ENCODE results near the gene KRIT1. TPM values are rescaled to one million over a fixed set of nuclear protein-coding genes. Genes with fewer than 3 reads are reported as not detected.

KRIT1 gene
- polyA plus RNA-seq (2011; rRNA removed) (34.2 and 45.1 TPM in 2 replicates), polyA minus RNA-seq (2011; rRNA and poly(A)+ RNA removed) (41.9 and 65.0 TPM in 2 replicates)

DNA sequence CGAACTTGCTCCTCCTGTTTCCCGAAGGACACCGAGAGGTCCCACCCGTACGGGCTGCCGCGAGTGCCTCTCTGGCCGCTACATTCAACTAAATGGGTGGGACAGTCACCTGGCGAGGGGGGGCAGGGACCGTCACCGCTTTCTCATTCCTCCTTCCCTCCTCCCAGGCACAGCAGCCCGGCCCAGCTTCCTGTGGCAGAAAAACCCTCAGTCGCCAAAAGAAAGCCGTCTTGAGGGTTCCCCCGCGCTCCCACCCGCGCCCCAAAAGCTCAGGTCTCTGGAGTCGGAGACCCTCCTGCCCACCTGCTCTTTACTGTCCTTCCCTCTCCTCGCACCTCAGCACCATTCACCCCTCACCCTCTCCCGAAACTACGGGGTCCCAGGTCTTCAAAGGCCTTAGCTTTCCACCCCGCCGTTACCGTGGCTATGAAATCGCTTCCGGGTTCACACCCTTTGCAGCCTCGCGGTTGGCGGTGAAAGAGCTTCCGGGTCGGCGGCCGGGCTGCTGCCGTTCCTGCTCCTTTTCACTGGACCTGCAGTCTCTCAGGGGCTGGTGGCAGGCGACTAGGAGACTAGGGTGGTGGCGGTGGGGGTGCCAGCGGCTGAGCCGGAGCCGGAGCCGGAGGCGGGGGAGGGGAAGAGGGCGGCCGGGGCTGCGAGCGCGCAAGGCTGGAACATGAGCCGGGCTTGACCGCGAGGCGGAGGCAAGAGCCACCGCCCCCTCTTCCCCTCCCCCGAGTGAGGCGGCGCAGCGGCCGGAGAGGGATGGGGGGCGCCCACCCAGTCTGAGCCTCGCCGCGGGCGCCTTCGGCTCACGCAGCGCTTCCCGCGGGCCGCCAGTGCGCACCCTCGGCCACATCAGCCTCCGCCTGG is at the start of gene KRIT1, which contains the start of gene ANKIB1:
KRIT1 (minus strand) TSS at position 428 of the 873 bp plus-strand sequence. CDS start 3,779 bp downstream, outside the sequence.
ANKIB1 (plus strand) TSS at position 488 of the 873 bp plus-strand sequence. CDS start 49,005 bp downstream, outside the sequence.
- H3K9me3 ChIP-seq (ENCODE audit: control insufficient read depth, insufficient read depth, low read length) = no peaks in the 10 kb centered on the region
- peak; percentile 21 for DNase-seq (ENCODE audit: low read depth, low spot score)
- TF ChIP-seq, protein P1, sequence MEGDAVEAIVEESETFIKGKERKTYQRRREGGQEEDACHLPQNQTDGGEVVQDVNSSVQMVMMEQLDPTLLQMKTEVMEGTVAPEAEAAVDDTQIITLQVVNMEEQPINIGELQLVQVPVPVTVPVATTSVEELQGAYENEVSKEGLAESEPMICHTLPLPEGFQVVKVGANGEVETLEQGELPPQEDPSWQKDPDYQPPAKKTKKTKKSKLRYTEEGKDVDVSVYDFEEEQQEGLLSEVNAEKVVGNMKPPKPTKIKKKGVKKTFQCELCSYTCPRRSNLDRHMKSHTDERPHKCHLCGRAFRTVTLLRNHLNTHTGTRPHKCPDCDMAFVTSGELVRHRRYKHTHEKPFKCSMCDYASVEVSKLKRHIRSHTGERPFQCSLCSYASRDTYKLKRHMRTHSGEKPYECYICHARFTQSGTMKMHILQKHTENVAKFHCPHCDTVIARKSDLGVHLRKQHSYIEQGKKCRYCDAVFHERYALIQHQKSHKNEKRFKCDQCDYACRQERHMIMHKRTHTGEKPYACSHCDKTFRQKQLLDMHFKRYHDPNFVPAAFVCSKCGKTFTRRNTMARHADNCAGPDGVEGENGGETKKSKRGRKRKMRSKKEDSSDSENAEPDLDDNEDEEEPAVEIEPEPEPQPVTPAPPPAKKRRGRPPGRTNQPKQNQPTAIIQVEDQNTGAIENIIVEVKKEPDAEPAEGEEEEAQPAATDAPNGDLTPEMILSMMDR (IDR thresholded peaks at IDR 0.05; ENCODE audit: low read depth, low read length) = peak; percentile 16; the same call in 1 of the 2 replicates
- peak within 1 kb of the TSS; percentile 85 for H3K27ac ChIP-seq (ENCODE audit: low read depth, low read length)
- POLR2A ChIA-PET = interaction anchor here (1.1 to 1.5 kb wide), 3 partner anchors 37 to 201 kb away, joined by 3 to 7 read pairs (median 3); partner anchors contain the start of gene GATAD1
- H3K27me3 ChIP-seq (ENCODE audit: control insufficient read depth, insufficient read depth, low read length) = no peaks in the 10 kb centered on the region
- H3K4me3 ChIP-seq (ENCODE audit: low read depth, low read length) = peak within 1 kb of the TSS; percentile 92
- CTCF ChIA-PET = interaction anchor here (0.7 to 3.2 kb wide), 5 partner anchors 66 to 480 kb away, joined by 3 to 24 read pairs (median 4); partner anchors contain the start of genes GATAD1 and LRRD1

DNA sequence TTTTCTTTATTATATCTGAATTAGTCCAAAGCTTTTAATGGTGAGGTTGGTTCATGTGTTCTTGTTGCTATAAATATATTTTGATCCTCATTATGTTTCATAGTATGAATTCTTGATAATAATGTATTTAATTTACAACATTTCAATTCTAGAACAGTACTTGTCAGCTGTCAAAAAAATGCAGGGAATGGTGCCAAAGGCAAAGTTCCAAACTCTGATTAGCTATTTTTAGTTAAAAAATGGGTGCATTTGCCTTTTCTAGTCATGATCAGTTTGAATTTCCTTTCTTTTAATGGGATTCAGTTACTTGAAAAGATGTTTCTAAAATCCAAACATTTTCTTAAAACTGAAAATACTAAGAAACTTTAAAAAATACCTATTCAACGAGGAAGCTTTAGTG is 49.7 kb upstream of the KRIT1 start:
- H3K27ac ChIP-seq (ENCODE audit: low read depth, low read length) = no peak overlapping the region
- no peak overlapping the region for H3K4me3 ChIP-seq (ENCODE audit: low read depth, low read length)
- no peak for DNase-seq (ENCODE audit: low read depth, low spot score)
- no peaks in the 10 kb centered on the region for H3K27me3 ChIP-seq (ENCODE audit: control insufficient read depth, insufficient read depth, low read length)
- ChIA-PET POLR2A (no interaction called here), CTCF (interaction anchor here (0.5 to 0.9 kb wide), 3 partner anchors 116 to 1758 kb away, joined by 3 to 4 read pairs (median 3); partner anchors contain the start of gene LRRD1)
- TF ChIP-seq, protein P1 (IDR thresholded peaks at IDR 0.05; ENCODE audit: low read depth, low read length) = no peak
- no peaks in the 10 kb centered on the region for H3K9me3 ChIP-seq (ENCODE audit: control insufficient read depth, insufficient read depth, low read length)

DNA sequence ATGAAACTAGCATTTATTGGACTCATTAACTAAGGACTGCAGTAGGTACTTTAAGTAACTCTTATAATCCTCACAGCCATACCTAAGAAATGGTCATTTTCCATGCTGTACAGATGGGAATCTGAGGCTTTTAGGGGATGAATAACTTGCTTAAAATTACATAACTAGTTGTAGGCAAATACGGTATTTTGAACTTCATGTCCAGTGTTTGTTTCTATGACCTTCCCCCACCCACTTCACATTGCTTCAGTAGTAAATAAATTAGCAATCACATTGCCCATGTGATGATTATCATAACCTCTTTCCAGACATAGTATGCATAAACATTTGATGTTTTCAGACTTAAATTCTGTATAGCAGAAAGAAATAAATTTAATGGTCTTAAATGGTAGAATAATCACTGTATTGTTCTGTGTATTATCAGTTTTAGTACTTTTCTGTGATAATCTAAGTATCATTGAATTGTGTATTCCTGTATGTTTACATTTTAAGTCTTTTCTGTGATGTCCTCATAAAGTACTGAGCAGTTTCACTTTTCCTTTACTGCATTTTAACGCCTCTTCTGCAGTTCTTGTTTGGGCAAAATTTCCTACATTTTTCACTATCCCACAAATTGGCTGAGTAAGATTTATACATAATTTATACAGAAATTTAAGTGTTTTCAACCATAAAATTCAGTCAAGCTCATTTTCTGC is 48.3 kb upstream of the KRIT1 start:
- Histone ChIP-seq H3K27ac (ENCODE audit: low read depth, low read length) (no peak overlapping the region), H3K9me3 (ENCODE audit: control insufficient read depth, insufficient read depth, low read length) (no peaks in the 10 kb centered on the region), H3K4me3 (ENCODE audit: low read depth, low read length) (no peak overlapping the region), H3K27me3 (ENCODE audit: control insufficient read depth, insufficient read depth, low read length) (no peaks in the 10 kb centered on the region)
- ChIA-PET CTCF (interaction anchor here (0.9 kb wide), 1 partner anchor 130 kb away, joined by 3 read pairs; no protein-coding TSS in a partner anchor), POLR2A (no interaction called here)
- TF ChIP-seq, protein P1 (IDR thresholded peaks at IDR 0.05; ENCODE audit: low read depth, low read length) = no peak
- DNase-seq (ENCODE audit: low read depth, low spot score) = no peak

DNA sequence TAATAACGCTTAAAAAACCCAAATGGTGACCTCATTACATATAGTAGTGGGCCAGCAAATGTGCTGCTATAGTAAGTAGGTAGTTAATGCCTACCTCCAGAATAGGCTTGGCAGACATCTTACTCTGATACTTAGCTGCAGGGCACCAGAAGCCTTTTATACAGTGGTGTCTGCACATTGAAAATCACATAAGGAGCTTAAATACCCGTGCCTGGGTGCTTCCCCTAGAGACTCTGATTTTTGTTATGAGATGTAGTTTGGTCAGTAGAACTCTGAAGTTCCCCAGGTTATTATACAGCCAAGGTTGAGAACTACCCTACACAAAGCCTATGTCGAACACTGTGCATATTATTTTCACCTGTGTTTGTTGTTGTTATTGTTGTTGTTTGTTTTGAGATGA is 47.3 kb upstream of the KRIT1 start:
- H3K27me3 ChIP-seq (ENCODE audit: control insufficient read depth, insufficient read depth, low read length) = no peaks in the 10 kb centered on the region
- POLR2A ChIA-PET = no interaction called here
- TF ChIP-seq, protein P1 (IDR thresholded peaks at IDR 0.05; ENCODE audit: low read depth, low read length) = no peak

More for the DNA sequence above, 47.3 kb upstream of the KRIT1 start:
- Histone ChIP-seq H3K27ac (ENCODE audit: low read depth, low read length) (no peak overlapping the region), H3K4me3 (ENCODE audit: low read depth, low read length) (no peak overlapping the region), H3K9me3 (ENCODE audit: control insufficient read depth, insufficient read depth, low read length) (no peaks in the 10 kb centered on the region)
- DNase-seq (ENCODE audit: low read depth, low spot score) = no peak
- CTCF ChIA-PET = interaction anchor here (1.0 kb wide), 1 partner anchor 155 kb away, joined by 3 read pairs; the partner anchor contains the start of gene GATAD1

All from AG04450 (cell line).